Esophagus squamous epithelium (tissue), 5 donors: Measurements from ENCODE around the gene FREM1. TPM values are rescaled to one million over a fixed set of nuclear protein-coding genes. Genes with fewer than 3 reads are reported as not detected.

Experiments
- DNase-seq: peaks from one replicate; lab custom pipeline; 2025; lab: John Stamatoyannopoulos, UW
- H3K27ac ChIP-seq, 4 donors: fragments of 200-600 bp; sonication (generic); one replicate each; pipeline ENCODE4 v1.5.1; 2016 to 2019; ENCODE audit warnings: mild to moderate bottlenecking in 1 of 4
- H3K27me3 ChIP-seq, 4 donors: fragments of 200-600 bp; sonication (generic); 1 replicate in 3 of 4; 2 replicates in 1 of 4; pipeline versions ENCODE4 v1.5.1 to v1.6.0; 2017 to 2021; ENCODE audit warnings: antibody characterized with exemption in 1 of 4
- H3K36me3 ChIP-seq, 3 donors: fragments of 200-600 bp; sonication (generic); one replicate each; pipeline ENCODE4 v1.5.1; 2016 to 2019
- H3K4me1 ChIP-seq, 3 donors: fragments of 200-600 bp; sonication (generic); one replicate each; pipeline ENCODE4 v1.5.1; 2017 to 2019
- H3K4me3 ChIP-seq, 4 donors: fragments of 200-600 bp; sonication (generic); 1 replicate in 3 of 4; 2 replicates in 1 of 4; pipeline ENCODE4 v1.5.1; 2016 to 2019; ENCODE audit warnings: mild to moderate bottlenecking in 2 of 4, moderate library complexity in 1 of 4
- H3K9me3 ChIP-seq, 3 donors: fragments of 200-600 bp; sonication (generic); one replicate each; pipeline ENCODE4 v1.5.1; 2016 to 2019
- POLR2A ChIP-seq, 4 donors: fragments of 450-650 bp; IDR thresholded peaks; one replicate each; pipeline ENCODE4 v1.6.1; 2017; ENCODE audit warnings: antibody characterized with exemption in 4 of 4, mild to moderate bottlenecking in 4 of 4, moderate library complexity in 3 of 4
- WGBS, 2 donors: methylation state at CpG; one replicate each; pipeline ENCODE4 v1.1.5; 2018; 5-methylcytosine and 5-hydroxymethylcytosine counted together
- intact Hi-C: fragments of 100-400 bp; cut with DNase I; formaldehyde crosslinking; loops from one replicate; pipeline ENCODE4 v1.15.0; 2022
- total RNA-seq, 4 donors: library from RNA; depleted of rRNA; stranded (reverse); fragments of >200 nt; gene quantifications; one replicate each; pipeline ENCODE4 v1.1.0, GENCODE V29; 2016
- TF ChIP-seq, protein P1 (sequence below), 6 experiments: fragments of 450-650 bp in 4 of 6; fragments of 200-600 bp in 2 of 6; sonication (generic) in 2 of 6; IDR thresholded peaks; one replicate each; pipeline ENCODE4 v1.5.1; 2016 to 2019; ENCODE audit warnings: antibody characterized with exemption in 6 of 6, mild to moderate bottlenecking in 4 of 6, moderate library complexity in 4 of 6
- donor health status: DM: yes; HTN: yes; CAD: no.

FREM1 gene
- total RNA-seq, 4 donors from 2014 or later: 0.09 to 0.95 (median 0.23) TPM; not detected in 1

DNA sequence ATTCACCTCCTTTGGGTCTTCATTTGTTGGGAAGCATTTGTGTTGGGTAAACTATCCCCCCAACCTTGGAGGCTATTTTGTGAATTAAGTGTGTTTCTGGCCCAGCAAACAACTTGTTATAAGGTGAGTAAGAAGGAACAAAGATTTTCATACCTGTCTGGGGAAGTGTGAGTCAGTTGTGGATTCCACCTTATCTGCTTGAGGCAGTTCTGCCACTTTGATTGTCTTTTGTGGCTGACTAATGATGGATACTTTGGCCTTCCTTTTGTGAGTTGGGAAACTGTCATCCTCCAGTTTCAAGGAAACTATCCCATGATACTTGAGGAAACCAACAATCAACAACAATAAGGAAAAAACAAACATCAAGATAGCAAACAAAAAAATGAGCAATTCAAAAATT lies 163.1 kb downstream of the FREM1 start:
- Histone ChIP-seq H3K9me3 (no peaks in the 10 kb centered on the region), H3K4me1 (no peaks in the 10 kb centered on the region), H3K27ac (no peak overlapping the region), H3K27me3 (no peaks in the 10 kb centered on the region), H3K4me3 (no peak overlapping the region), H3K36me3 (no peaks in the 10 kb centered on the region)
- DNase-seq: no peak
- no peak for TF ChIP-seq POLR2A (IDR thresholded peaks at IDR 0.05)
- TF ChIP-seq, protein P1, sequence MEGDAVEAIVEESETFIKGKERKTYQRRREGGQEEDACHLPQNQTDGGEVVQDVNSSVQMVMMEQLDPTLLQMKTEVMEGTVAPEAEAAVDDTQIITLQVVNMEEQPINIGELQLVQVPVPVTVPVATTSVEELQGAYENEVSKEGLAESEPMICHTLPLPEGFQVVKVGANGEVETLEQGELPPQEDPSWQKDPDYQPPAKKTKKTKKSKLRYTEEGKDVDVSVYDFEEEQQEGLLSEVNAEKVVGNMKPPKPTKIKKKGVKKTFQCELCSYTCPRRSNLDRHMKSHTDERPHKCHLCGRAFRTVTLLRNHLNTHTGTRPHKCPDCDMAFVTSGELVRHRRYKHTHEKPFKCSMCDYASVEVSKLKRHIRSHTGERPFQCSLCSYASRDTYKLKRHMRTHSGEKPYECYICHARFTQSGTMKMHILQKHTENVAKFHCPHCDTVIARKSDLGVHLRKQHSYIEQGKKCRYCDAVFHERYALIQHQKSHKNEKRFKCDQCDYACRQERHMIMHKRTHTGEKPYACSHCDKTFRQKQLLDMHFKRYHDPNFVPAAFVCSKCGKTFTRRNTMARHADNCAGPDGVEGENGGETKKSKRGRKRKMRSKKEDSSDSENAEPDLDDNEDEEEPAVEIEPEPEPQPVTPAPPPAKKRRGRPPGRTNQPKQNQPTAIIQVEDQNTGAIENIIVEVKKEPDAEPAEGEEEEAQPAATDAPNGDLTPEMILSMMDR (IDR thresholded peaks at IDR 0.05): no peak
- intact Hi-C loops: no loop called here

DNA sequence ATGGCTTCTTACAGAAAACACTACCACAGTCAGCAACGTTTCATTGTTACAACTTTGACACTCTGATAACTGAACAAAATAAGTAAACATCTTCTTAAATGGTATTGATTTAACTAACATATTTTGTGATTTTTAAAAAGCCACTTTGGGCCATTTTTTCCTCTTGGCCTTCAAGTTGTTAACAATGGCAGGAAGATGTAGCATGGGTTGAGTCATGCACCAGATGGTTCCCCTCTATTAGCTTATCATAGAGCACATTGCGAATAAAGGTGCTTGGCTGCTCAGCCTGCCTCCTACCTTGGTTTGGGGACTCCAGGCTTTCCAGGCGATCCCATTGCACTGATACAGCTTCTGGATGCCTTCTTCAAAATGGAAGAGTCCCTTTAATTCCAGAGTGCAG lies 163.6 kb downstream of the FREM1 start:
- H3K4me3 ChIP-seq: no peak overlapping the region
- intact Hi-C loops: no loop called here
- H3K27ac ChIP-seq: no peak overlapping the region
- no peaks in the 10 kb centered on the region for H3K4me1 ChIP-seq
- TF ChIP-seq POLR2A (IDR thresholded peaks at IDR 0.05): no peak
- TF ChIP-seq, protein P1 (IDR thresholded peaks at IDR 0.05): no peak
- no peaks in the 10 kb centered on the region for H3K27me3 ChIP-seq
- H3K36me3 ChIP-seq: no peaks in the 10 kb centered on the region
- no peaks in the 10 kb centered on the region for H3K9me3 ChIP-seq
- 86 to 89% methylated on average over 3 of the region's 3 CpGs for WGBS, 2 donors
- no peak for DNase-seq

DNA sequence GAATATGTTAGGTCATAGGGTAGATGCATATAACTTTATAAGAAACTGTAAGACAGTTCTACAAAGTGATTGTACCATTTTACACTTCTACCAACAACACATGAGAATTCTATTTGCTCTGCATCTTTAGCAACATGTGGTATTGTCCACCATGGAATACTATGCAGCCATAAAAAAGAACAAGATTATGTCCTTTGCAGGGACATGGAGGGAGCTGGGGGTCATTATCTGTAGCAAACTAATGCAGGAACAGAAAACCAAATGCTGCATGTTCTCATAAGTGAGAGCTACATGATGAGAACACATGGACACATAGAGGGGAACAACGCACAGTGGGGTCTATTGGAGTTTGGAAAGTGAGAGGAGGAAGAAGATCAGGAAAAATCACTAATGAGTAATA lies 165.5 kb downstream of the FREM1 start:
- Histone ChIP-seq H3K36me3 (no peaks in the 10 kb centered on the region), H3K4me3 (no peak overlapping the region), H3K27ac (no peak overlapping the region), H3K27me3 (no peaks in the 10 kb centered on the region), H3K9me3 (no peaks in the 10 kb centered on the region), H3K4me1 (no peaks in the 10 kb centered on the region)
- TF ChIP-seq, protein P1 (IDR thresholded peaks at IDR 0.05): no peak
- TF ChIP-seq POLR2A (IDR thresholded peaks at IDR 0.05): no peak
- no peak for DNase-seq
- intact Hi-C loops: no loop called here
- WGBS, 2 donors: 78 to 95% methylated on average over 1 of the region's 1 CpG

DNA sequence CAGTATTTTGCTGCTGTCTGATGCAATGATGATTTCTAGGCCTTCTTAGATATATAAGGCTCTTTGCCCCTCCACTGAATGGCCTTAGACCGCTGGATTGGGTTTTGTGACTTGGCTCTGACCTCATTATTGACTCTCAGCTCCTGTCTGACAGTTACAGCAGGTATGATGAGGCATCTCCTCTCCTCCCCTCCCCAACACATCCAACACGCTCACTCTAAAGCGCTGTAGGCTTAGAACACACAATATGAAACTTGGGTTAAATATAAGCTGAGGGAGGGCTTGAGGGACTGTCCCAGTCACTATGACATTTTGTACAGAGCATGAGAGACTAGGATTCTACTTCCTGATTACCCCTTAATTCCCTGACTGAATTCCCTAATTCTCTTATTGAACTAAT lies 168.9 kb downstream of the FREM1 start:
- no peaks in the 10 kb centered on the region for H3K27me3 ChIP-seq
- DNase-seq: no peak
- no peak overlapping the region for H3K27ac ChIP-seq
- H3K4me3 ChIP-seq: no peak overlapping the region
- H3K36me3 ChIP-seq: no peaks in the 10 kb centered on the region
- no peaks in the 10 kb centered on the region for H3K9me3 ChIP-seq
- intact Hi-C loops: no loop called here
- 71 to 88% methylated on average over 3 of the region's 3 CpGs for WGBS, 2 donors
- H3K4me1 ChIP-seq: no peaks in the 10 kb centered on the region
- TF ChIP-seq, protein P1 (IDR thresholded peaks at IDR 0.05): no peak
- no peak for TF ChIP-seq POLR2A (IDR thresholded peaks at IDR 0.05)

DNA sequence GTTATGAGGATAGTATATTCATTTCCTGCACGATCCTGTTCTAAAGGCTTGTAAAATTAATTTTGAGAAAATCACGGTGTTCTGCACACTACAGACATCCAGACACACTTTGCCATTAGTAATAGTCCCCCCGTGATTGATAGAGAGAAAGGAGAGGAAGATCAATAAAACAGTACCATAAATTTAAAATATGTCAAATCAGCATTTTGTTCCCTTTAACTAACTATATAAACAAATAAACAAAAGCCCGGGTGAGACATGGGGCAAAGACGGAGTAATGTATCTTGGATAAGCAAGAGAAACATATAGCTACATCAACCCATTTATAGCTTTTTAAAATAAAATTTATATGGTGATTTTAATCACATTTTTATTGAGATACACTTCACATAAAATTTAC lies 177.1 kb downstream of the FREM1 start:
- no peaks in the 10 kb centered on the region for H3K9me3 ChIP-seq
- H3K36me3 ChIP-seq: no peaks in the 10 kb centered on the region
- intact Hi-C loops: no loop called here
- no peaks in the 10 kb centered on the region for H3K27me3 ChIP-seq
- no peak for DNase-seq
- H3K27ac ChIP-seq: no peak overlapping the region
- WGBS, 2 donors: 73% methylated on average over 5 of the region's 5 CpGs
- H3K4me3 ChIP-seq: no peak overlapping the region
- H3K4me1 ChIP-seq: no peaks in the 10 kb centered on the region
- TF ChIP-seq POLR2A (IDR thresholded peaks at IDR 0.05): no peak
- TF ChIP-seq, protein P1 (IDR thresholded peaks at IDR 0.05): no peak
